NT2/D1 (cell line): ENCODE measurements around the gene KRT3.

Experiments used
- DNase-seq: peaks from one replicate; pipeline ENCODE4 v3.0.0-alpha.2; 2011; ENCODE audit warnings: low read depth, low spot score
- H3K27me3 ChIP-seq: 2 replicates; pipeline ENCODE4 v1.6.0; 2011; ENCODE audit warnings: mild to moderate bottlenecking; ENCODE audit not compliant: insufficient read length, insufficient read depth
- H3K36me3 ChIP-seq: 2 replicates; pipeline ENCODE4 v1.6.1; 2011; ENCODE audit warnings: mild to moderate bottlenecking, low read length, mixed read lengths; ENCODE audit not compliant: insufficient read depth, insufficient read length
- H3K4me1 ChIP-seq: 2 replicates; pipeline ENCODE4 v1.5.1; 2011; ENCODE audit not compliant: insufficient read depth, insufficient read length
- H3K4me3 ChIP-seq: 2 replicates; pipeline ENCODE4 v1.5.1; 2011; ENCODE audit warnings: low read depth; ENCODE audit not compliant: insufficient read length
- H3K9ac ChIP-seq: 2 replicates; pipeline ENCODE4 v1.6.0; 2011; ENCODE audit warnings: low read depth; ENCODE audit not compliant: insufficient read length
- H3K9me3 ChIP-seq: 2 replicates; pipeline ENCODE4 v1.5.1; 2011; ENCODE audit warnings: mild to moderate bottlenecking, low read length; ENCODE audit not compliant: insufficient read depth
- SUZ12 ChIP-seq: IDR thresholded peaks from 2 replicates; pipeline ENCODE4 v1.6.1; 2011; ENCODE audit not compliant: insufficient read length, insufficient read depth; ENCODE audit errors: extremely low read depth
- YY1 ChIP-seq: IDR thresholded peaks from 2 replicates; pipeline ENCODE4 v1.6.1; 2011; ENCODE audit not compliant: insufficient read length, insufficient read depth
- ZNF274 ChIP-seq: IDR thresholded peaks from 2 replicates; pipeline ENCODE4 v1.6.1; 2011; ENCODE audit warnings: mild to moderate bottlenecking, low read depth, low read length

KRT3 gene

DNA sequence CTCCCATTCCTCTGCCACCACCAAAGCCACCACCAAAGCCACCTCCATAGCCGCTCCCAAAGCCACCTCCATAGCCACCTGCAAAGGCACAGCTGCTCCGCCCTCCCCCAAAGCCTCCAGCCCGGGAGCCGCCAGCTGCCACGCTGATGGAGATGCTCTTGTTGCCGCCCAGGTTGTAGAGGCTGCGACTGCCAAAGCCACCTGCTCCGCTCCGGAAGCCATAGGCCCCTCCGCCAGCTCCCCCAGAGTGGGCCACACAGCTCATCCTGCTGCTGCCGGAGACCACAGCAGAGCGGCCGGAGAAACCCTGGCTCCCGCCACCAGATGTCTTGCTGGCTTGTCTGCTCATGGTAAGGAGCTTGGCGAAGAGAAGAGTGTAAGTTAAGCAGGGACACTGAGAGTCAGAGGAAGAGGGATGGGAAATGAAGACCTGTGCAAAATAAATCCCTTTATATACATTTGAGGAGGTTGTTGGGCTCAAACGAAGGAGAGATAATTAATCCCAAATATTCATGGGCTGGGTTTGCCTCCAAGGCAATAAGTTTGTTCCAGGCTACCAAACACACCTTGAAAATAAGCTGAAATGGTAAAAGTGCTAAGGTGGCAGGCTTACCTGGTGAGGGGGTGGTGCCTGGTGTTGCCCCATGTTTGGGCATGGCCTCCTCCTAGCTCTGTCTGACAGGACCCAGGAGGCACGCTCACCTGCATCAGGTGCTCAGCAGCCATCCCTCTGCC, at the start of gene KRT3:
Gene KRT3 (minus strand): TSS at position 424 of the 735 bp plus-strand sequence. CDS start 75 bp downstream, at position 349.
- H3K36me3 ChIP-seq = no peaks in the 10 kb centered on the region

DNA sequence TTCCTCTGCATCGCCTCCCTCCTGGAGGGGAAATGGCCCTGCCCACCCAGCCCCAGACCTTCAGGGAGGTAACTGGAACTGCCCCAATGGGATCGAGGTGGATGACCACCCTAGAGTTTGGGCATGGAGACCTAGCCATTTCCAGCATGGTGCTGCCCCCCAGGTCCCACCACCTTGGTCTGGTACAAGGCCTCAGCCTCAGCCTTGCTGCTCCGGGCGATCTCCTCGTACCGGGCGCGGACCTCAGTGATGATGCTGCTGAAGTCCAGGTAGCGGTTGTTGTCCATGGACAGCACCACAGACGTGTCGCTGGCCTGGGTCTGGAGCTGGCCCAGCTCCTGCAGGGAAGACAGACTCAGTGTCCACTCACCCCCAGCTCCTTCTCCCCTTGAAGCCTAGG, 48.5 kb upstream of the KRT3 start:
- Histone ChIP-seq H3K27me3 (no peaks in the 10 kb centered on the region), H3K4me1 (no peaks in the 10 kb centered on the region), H3K36me3 (no peaks in the 10 kb centered on the region), H3K9me3 (no peaks in the 10 kb centered on the region), H3K4me3 (no peak overlapping the region), H3K9ac (no peak overlapping the region)
- TF ChIP-seq SUZ12 (no peak), YY1 (no peak), ZNF274 (no peak)
- DNase-seq = no peak

More for the DNA sequence above, at the start of gene KRT3:
- H3K4me1 ChIP-seq = peaks cover 13% of the 10 kb centered on the region
- DNase-seq = no peak
- H3K4me3 ChIP-seq = no peak within 1 kb of the TSS
- TF ChIP-seq SUZ12 = no peak
- no peak for TF ChIP-seq ZNF274
- TF ChIP-seq YY1 = no peak
- no peaks in the 10 kb centered on the region for H3K9me3 ChIP-seq
- no peaks in the 10 kb centered on the region for H3K27me3 ChIP-seq
- H3K9ac ChIP-seq = no peak within 1 kb of the TSS

DNA sequence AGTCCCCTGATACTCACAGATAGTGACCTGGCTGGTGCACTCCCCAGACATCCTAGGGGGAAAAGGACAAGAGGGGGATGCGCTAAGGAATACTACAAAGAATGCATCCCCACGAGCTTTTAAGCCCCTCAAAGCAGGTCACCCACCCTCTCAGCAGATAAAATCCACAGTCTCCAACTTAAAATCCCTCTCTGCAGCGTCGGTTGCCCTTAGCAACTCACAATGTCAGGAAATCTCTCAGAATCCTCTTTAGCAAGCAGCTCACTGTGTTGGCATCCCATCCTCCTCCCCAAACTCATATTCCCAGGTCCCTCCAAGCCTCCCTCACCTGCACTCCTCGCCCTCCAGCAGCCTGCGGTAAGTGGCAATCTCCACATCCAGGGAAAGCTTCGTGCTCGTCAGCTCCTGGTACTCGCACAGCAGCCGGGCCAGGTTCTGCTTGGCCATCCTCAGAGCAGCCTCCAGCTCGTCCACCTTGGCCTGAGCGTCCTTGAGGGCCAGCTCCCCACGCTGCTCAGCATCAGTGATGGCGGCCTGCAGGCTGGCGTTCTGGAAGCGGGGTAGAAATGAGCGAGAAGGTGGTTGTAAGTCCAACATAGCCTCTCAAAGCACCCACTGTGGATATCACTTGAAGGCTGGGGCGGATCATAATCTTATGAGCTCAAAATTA, 43.7 kb upstream of the KRT3 start:
- Histone ChIP-seq H3K36me3 (no peaks in the 10 kb centered on the region), H3K9me3 (no peaks in the 10 kb centered on the region), H3K4me1 (peaks cover 7% of the 10 kb centered on the region), H3K4me3 (no peak overlapping the region), H3K9ac (no peak overlapping the region), H3K27me3 (no peaks in the 10 kb centered on the region)
- no peak for DNase-seq
- TF ChIP-seq ZNF274 = no peak
- TF ChIP-seq SUZ12 = no peak
- no peak for TF ChIP-seq YY1

DNA sequence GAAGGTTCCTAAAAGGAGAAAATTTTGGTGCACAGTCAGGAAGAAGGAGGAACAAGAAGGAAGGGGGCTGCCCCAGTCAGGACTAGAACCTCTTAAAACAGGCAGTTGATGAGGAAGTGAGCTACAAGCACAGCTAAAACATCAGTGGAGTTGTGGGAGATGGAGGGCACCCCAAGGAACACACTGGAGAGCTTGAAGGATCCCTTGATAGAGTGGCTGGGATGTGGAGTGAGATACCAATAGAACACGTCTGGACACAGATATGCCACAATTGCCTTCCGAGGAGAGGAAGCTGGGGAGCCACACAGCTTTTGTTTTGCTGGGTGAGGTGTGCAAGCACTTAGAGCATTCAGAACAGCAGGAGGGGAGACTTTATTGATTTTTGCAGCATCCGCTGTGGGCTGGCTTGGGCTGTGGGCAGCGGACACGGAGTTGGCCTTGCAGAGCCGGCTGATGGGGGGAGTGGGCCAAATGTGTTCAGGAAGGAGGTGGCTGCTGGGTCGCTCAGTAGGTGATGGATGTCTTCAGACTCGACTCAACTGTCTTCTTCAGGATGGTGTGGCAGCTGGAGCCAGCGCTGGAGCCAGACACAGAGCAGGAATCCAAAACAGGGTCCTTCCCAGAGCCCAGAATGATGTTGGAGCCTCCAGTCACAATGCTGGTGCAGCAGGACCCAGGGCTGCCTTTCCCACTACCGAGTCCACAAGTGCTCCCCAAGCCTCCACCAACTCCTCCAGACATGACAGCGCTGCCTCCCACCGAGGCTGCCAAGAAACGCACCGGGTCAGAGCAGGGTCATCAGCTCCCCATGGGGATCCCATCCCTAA, 42.9 kb upstream of the KRT3 start:
- Histone ChIP-seq H3K4me3 (no peak overlapping the region), H3K9ac (no peak overlapping the region), H3K4me1 (peaks cover 7% of the 10 kb centered on the region), H3K27me3 (no peaks in the 10 kb centered on the region), H3K36me3 (no peaks in the 10 kb centered on the region), H3K9me3 (no peaks in the 10 kb centered on the region)
- TF ChIP-seq ZNF274 = no peak
- no peak for TF ChIP-seq YY1
- TF ChIP-seq SUZ12 = no peak
- DNase-seq = no peak

DNA sequence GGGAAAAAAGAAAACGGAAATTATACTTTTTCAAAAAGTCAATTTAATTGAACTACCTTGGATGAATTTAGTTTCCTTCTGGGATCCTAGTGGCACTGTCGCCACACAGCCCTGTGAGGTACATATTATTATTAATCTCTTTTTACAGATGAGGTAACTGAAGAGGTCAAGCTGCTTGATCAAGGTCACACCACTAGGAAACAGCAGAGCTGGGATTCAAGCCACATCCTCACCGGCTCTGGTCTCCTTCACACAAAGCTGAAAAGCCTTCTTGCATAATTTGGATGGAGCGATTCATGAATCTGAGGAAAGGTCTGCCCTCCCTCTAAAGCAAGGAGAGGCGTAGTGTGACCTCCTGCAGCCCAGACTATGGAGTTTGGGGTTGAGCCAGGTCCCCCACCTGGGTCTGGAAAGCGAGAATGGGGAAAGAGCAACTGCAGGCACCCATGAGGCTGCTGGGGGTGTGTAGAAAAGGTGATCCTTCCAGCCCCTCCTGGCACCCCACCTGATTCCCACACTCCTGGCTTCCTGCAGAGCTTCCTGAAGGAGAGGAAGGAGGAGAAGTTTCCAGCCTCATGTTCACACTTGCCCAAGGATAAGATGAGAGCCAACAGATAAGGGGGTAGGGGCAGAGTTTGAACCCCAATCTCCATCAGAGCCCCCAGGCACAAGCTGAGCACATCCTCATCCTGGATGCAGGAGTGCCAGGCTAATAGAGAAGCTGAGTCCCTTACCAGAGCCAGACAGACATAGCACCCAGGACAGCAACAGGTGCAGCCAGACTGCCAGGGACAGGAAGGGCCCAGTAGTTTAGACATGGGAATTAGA, 42.1 kb upstream of the KRT3 start:
- Histone ChIP-seq H3K27me3 (no peaks in the 10 kb centered on the region), H3K9me3 (no peaks in the 10 kb centered on the region), H3K36me3 (no peaks in the 10 kb centered on the region), H3K9ac (no peak overlapping the region), H3K4me1 (peaks cover 7% of the 10 kb centered on the region), H3K4me3 (no peak overlapping the region)
- no peak for DNase-seq
- TF ChIP-seq ZNF274 = no peak
- no peak for TF ChIP-seq YY1
- no peak for TF ChIP-seq SUZ12

DNA sequence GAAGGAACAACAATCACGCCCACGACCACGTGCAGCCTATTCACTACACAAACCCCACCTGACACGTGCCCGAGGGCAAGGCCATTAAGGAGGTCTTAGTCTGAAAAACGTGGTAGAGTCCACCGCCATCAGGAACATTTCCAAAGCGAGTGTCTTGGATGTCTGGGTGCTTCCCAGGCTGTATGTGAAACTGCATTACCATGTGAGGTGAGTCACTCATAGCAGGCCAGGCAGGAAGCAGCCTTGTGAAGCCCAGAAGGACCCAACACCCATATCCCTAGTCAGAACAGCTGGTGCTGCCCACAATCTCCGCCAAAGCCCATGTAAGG, 41.5 kb upstream of the KRT3 start:
- no peaks in the 10 kb centered on the region for H3K36me3 ChIP-seq
- H3K27me3 ChIP-seq = no peaks in the 10 kb centered on the region
- H3K4me3 ChIP-seq = no peak overlapping the region
- no peaks in the 10 kb centered on the region for H3K9me3 ChIP-seq
- no peak for TF ChIP-seq YY1
- no peak for TF ChIP-seq SUZ12
- TF ChIP-seq ZNF274 = no peak
- H3K4me1 ChIP-seq = peaks cover 7% of the 10 kb centered on the region
- DNase-seq = no peak
- H3K9ac ChIP-seq = no peak overlapping the region
